Tibial nerve (tissue), 4 donors: ENCODE results near the gene LRRC4C. TPM values are rescaled to one million over a fixed set of nuclear protein-coding genes. Genes with fewer than 3 reads are reported as not detected.
A peak's percentile ranks its signal among the peaks of the same experiment; 100 is the strongest.

Experiments
- DNase-seq, 2 donors: peaks; one replicate each; pipeline ENCODE4 v3.0.0-alpha.2; 2019; ENCODE audit warnings: low spot score in 2 of 2
- H3K27ac ChIP-seq, 4 donors: fragments of 200-600 bp; sonication (generic) in 3 of 4; one replicate each; pipeline ENCODE4 v1.5.1; 2017 to 2019; ENCODE audit warnings: mild to moderate bottlenecking in 1 of 4
- H3K27me3 ChIP-seq, 2 donors: fragments of 200-600 bp; sonication (generic) in 1 of 2; one replicate each; pipeline versions ENCODE4 v1.5.1 to v1.6.0; 2017 to 2019
- H3K36me3 ChIP-seq, 3 donors: fragments of 200-600 bp; sonication (generic); one replicate each; pipeline ENCODE4 v1.5.1; 2018 to 2019
- H3K4me1 ChIP-seq, 4 donors: fragments of 200-600 bp; sonication (generic) in 3 of 4; one replicate each; pipeline ENCODE4 v1.5.1; 2017 to 2019
- H3K4me3 ChIP-seq, 4 donors: fragments of 200-600 bp; sonication (generic) in 3 of 4; one replicate each; pipeline ENCODE4 v1.5.1; 2017 to 2019; ENCODE audit warnings: mild to moderate bottlenecking in 1 of 4, moderate library complexity in 1 of 4
- H3K9me3 ChIP-seq, 4 donors: fragments of 200-600 bp; sonication (generic) in 3 of 4; one replicate each; pipeline ENCODE4 v1.5.1; 2017 to 2019
- CTCF ChIP-seq, 5 experiments: fragments of 200-600 bp in 3 of 5; fragments of 450-650 bp in 2 of 5; sonication (generic) in 3 of 5; IDR thresholded peaks; one replicate each; pipeline ENCODE4 v1.5.1; 2016 to 2019; ENCODE audit warnings: antibody characterized with exemption in 5 of 5, mild to moderate bottlenecking in 3 of 5, moderate library complexity in 2 of 5
- EP300 ChIP-seq, 2 donors: sonication (generic); formaldehyde crosslinking; IDR thresholded peaks; one replicate each; pipeline ENCODE4 v1.6.1; 2017; ENCODE audit warnings: antibody characterized with exemption in 2 of 2, mild to moderate bottlenecking in 1 of 2
- POLR2A ChIP-seq, 2 donors: fragments of 450-650 bp; IDR thresholded peaks; one replicate each; pipeline ENCODE4 v1.6.1; 2017; ENCODE audit warnings: antibody characterized with exemption in 2 of 2, mild to moderate bottlenecking in 2 of 2, moderate library complexity in 2 of 2
- WGBS, 2 donors: methylation state at CpG; one replicate each; pipeline ENCODE4 v1.1.5; 2018; 5-methylcytosine and 5-hydroxymethylcytosine counted together
- total RNA-seq, 4 donors: library from RNA; depleted of rRNA; stranded (reverse); fragments of >200 nt; gene quantifications; one replicate each; pipeline ENCODE4 v1.1.0, GENCODE V29; 2016

The LRRC4C gene
- total RNA-seq, 4 donors from 2014 or later = 7.1 to 15.7 (median 8.4) TPM

- H3K36me3 ChIP-seq = no peaks in the 10 kb centered on the region
- no peak for TF ChIP-seq CTCF (IDR thresholded peaks at IDR 0.05)
- TF ChIP-seq EP300 (IDR thresholded peaks at IDR 0.05) = no peak
- TF ChIP-seq POLR2A (IDR thresholded peaks at IDR 0.05) = no peak
- no peaks in the 10 kb centered on the region for H3K9me3 ChIP-seq
- no peak overlapping the region for H3K4me3 ChIP-seq
- DNase-seq = no peak
- WGBS, 2 donors = 46 to 47% methylated on average over 1 of the region's 1 CpG
- no peaks in the 10 kb centered on the region for H3K27me3 ChIP-seq
- H3K27ac ChIP-seq = no peak overlapping the region
- peaks cover 0 to 14% (median 0%) of the 10 kb centered on the region in 4 donors for H3K4me1 ChIP-seq
Observed at GRCh38 chr11:40134820-40135570, 1324.5 kb downstream of the LRRC4C start.

GRCh38 chr11:40133498-40133897 lies 1326.0 kb downstream of the LRRC4C start:
- no peak for DNase-seq
- no peak for TF ChIP-seq POLR2A (IDR thresholded peaks at IDR 0.05)
- TF ChIP-seq EP300 (IDR thresholded peaks at IDR 0.05) = no peak
- TF ChIP-seq CTCF (IDR thresholded peaks at IDR 0.05) = no peak
- Histone ChIP-seq H3K4me1 (peaks cover 0 to 7% (median 0%) of the 10 kb centered on the region in 4 donors), H3K4me3 (no peak overlapping the region), H3K9me3 (no peaks in the 10 kb centered on the region), H3K36me3 (no peaks in the 10 kb centered on the region), H3K27me3 (no peaks in the 10 kb centered on the region), H3K27ac (no peak overlapping the region)
- 93 to 95% methylated on average over 3 of the region's 3 CpGs for WGBS, 2 donors

GRCh38 chr11:40132912-40133311 lies 1326.5 kb downstream of the LRRC4C start:
- no peaks in the 10 kb centered on the region for H3K9me3 ChIP-seq
- no peak overlapping the region for H3K27ac ChIP-seq
- H3K4me1 ChIP-seq = peaks cover 0 to 7% (median 0%) of the 10 kb centered on the region in 4 donors
- no peak for DNase-seq
- H3K4me3 ChIP-seq = no peak overlapping the region
- no peaks in the 10 kb centered on the region for H3K36me3 ChIP-seq
- TF ChIP-seq CTCF (IDR thresholded peaks at IDR 0.05) (no peak), POLR2A (IDR thresholded peaks at IDR 0.05) (no peak), EP300 (IDR thresholded peaks at IDR 0.05) (no peak)
- no peaks in the 10 kb centered on the region for H3K27me3 ChIP-seq
- whole genome bisulfite sequencing, 2 donors = 69 to 78% methylated on average over 3 of the region's 3 CpGs

- Histone ChIP-seq H3K27me3 (no peaks in the 10 kb centered on the region), H3K27ac (no peak overlapping the region), H3K9me3 (no peaks in the 10 kb centered on the region), H3K4me1 (peaks cover 0 to 7% (median 0%) of the 10 kb centered on the region in 4 donors), H3K4me3 (no peak overlapping the region), H3K36me3 (no peaks in the 10 kb centered on the region)
- DNase-seq = no peak
- TF ChIP-seq POLR2A (IDR thresholded peaks at IDR 0.05) (no peak), CTCF (IDR thresholded peaks at IDR 0.05) (peak in 3 of 5 experiments; percentile 23 to 44 (median 41)), EP300 (IDR thresholded peaks at IDR 0.05) (peak in 1 of 2 donors; percentile 30)
- WGBS, 2 donors = 82 to 85% methylated on average over 1 of the region's 1 CpG
Observed at GRCh38 chr11:40130427-40130826, 1329.0 kb downstream of the LRRC4C start.

GRCh38 chr11:40129266-40129665 lies 1330.2 kb downstream of the LRRC4C start:
- Histone ChIP-seq H3K4me3 (no peak overlapping the region), H3K27ac (no peak overlapping the region), H3K9me3 (peaks cover 0 to under 1% (median under 1%) of the 10 kb centered on the region in 4 donors), H3K36me3 (no peaks in the 10 kb centered on the region), H3K4me1 (no peaks in the 10 kb centered on the region), H3K27me3 (no peaks in the 10 kb centered on the region)
- WGBS, 2 donors = 2 to 4% methylated on average over 1 of the region's 1 CpG
- TF ChIP-seq CTCF (IDR thresholded peaks at IDR 0.05) (peak in 3 of 5 experiments; percentile 17 to 40 (median 22)), EP300 (IDR thresholded peaks at IDR 0.05) (no peak)
- no peak for DNase-seq
